Kidney epithelial cell (primary cell): ENCODE data around the gene SPRED2. TPM values are rescaled to one million over a fixed set of nuclear protein-coding genes. Genes with fewer than 3 reads are reported as not detected.

ENCODE experiments used
- DNase-seq: peaks from one replicate; pipeline ENCODE4 v3.0.0-alpha.2; 2010; ENCODE audit warnings: low read depth
- H3K27me3 ChIP-seq: 2 replicates; pipeline ENCODE4 v1.6.0; 2011; ENCODE audit warnings: low read length; ENCODE audit not compliant: control insufficient read depth, insufficient read depth
- H3K36me3 ChIP-seq: 2 replicates; pipeline ENCODE4 v1.5.1; 2011; ENCODE audit warnings: low read length; ENCODE audit not compliant: control insufficient read depth, insufficient read depth
- H3K4me3 ChIP-seq: 2 replicates; pipeline ENCODE4 v1.5.1; 2011; ENCODE audit warnings: low read depth, mild to moderate bottlenecking, control low read depth, low read length
- CTCF ChIP-seq: IDR thresholded peaks from 2 replicates; pipeline ENCODE4 v1.5.1; 2011; ENCODE audit warnings: mild to moderate bottlenecking, moderate library complexity, low read length, control low read depth, inconsistent platforms; ENCODE audit not compliant: insufficient read depth, poor library complexity, severe bottlenecking
- total RNA-seq: library from RNA; depleted of rRNA; stranded (reverse); fragments of >200 nt; gene quantifications from 2 replicates; pipeline ENCODE4 v1.2.3, GENCODE V29; 2015

Gene SPRED2
- total RNA-seq, 1 donor from 2014 or later, result 18.4 TPM

GRCh38 chr2:65386989-65387388 is 45.4 kb downstream of the SPRED2 start:
- H3K36me3 ChIP-seq, result no peaks in the 10 kb centered on the region
- TF ChIP-seq CTCF, result peak; percentile 6
- no peaks in the 10 kb centered on the region for H3K27me3 ChIP-seq
- DNase-seq, result no peak
- H3K4me3 ChIP-seq, result no peak overlapping the region

- Histone ChIP-seq H3K27me3 (no peaks in the 10 kb centered on the region), H3K36me3 (no peaks in the 10 kb centered on the region), H3K4me3 (no peak overlapping the region)
- TF ChIP-seq CTCF, result no peak
- no peak for DNase-seq
Observed at GRCh38 chr2:65386344-65386743, 46.1 kb downstream of the SPRED2 start.

- TF ChIP-seq CTCF, result no peak
- DNase-seq, result no peak
- H3K36me3 ChIP-seq, result no peaks in the 10 kb centered on the region
- no peaks in the 10 kb centered on the region for H3K27me3 ChIP-seq
- no peak overlapping the region for H3K4me3 ChIP-seq
Observed at GRCh38 chr2:65383541-65384488, 48.6 kb downstream of the SPRED2 start.

- peak; percentile 41 for TF ChIP-seq CTCF
- DNase-seq, result peak; percentile 89
- H3K4me3 ChIP-seq, result no peak overlapping the region
- H3K27me3 ChIP-seq, result no peaks in the 10 kb centered on the region
- no peaks in the 10 kb centered on the region for H3K36me3 ChIP-seq
Observed at GRCh38 chr2:65382776-65383357, 49.5 kb downstream of the SPRED2 start.

GRCh38 chr2:65382323-65382722 is 50.1 kb downstream of the SPRED2 start:
- H3K4me3 ChIP-seq, result no peak overlapping the region
- H3K36me3 ChIP-seq, result no peaks in the 10 kb centered on the region
- H3K27me3 ChIP-seq, result no peaks in the 10 kb centered on the region
- TF ChIP-seq CTCF, result no peak
- no peak for DNase-seq
